DMS153 treated with DMSO at 0.1 percent for 48 hours (cell line): ENCODE results near the gene WNT10A.

Experiments used
- DNase-seq: peaks from one replicate; lab custom pipeline; 2025; ENCODE audit not compliant: unreplicated experiment; lab: John Stamatoyannopoulos, UW

The WNT10A gene

GRCh38 chr2:218857371-218858137, 23.1 kb upstream of the WNT10A start:
- no peak for DNase-seq

DNA sequence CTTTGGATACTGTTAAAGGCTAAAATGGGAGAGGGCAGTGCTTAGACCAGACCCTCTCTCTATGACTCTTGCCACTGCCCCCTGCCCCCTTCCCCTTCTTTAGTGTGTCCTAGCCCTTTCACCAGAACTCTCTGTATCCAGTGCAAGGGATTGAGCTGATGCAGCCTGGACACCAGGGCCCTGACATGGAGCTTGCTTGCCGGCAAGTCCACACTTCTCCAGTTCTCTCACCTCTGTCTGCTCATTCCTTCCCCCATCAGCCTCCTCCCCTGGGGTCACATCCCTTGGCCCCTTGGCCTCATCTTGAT, 22.6 kb upstream of the WNT10A start:
- DNase-seq = no peak

DNA sequence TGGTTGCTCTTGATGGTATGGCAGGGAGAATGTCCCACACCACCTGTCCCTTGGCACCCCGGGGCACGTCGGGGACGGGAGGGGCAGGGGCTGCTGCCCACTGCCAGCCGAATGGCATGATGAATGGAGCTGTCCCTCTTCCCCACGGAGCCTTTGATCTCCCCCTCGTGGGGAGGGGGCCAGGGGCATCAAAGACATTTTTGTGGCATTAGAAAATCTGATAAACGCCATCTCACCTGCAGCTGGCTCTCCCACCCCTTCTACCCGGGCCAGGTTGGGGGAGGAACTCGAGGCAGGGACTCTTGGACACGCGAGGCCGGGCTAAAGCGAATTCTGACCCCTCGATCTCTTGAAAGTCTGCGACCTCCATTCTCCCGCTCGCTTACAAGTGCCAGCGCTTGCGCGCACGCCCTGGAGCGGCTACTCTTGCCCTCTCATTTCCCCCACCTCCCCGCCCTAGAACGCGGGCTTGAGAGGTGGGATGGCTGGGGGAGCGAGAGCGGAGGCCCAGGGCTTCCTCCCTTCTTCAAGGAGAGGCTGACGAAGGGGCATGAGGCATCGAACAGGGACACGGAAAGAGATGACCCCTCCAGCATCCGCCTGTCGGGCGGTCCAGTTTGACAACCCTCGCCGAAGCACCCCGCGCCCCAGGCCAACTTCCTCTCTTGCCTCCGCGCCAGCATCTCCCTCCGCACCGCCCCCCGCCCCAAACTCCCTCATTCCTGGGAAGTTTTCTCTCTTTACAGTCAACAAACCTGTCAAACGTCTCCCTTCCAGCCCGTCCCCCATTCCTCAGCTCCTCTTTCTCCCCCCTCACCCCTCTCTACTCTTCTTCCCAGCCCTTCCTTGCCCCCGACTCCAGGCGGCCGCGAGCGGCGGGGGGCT, 21.7 kb upstream of the WNT10A start:
- no peak for DNase-seq

- no peak for DNase-seq
Observed at GRCh38 chr2:218859556-218859987, 21.1 kb upstream of the WNT10A start, which contains the start of gene WNT6. Gene WNT6 (plus strand): TSS chr2:218859805. CDS start chr2:218860038, 233 bp downstream.

GRCh38 chr2:218859988-218860831, 20.4 kb upstream of the WNT10A start:
- no peak for DNase-seq

GRCh38 chr2:218860950-218861381, 19.7 kb upstream of the WNT10A start:
- peak; percentile 17 for DNase-seq

DNA sequence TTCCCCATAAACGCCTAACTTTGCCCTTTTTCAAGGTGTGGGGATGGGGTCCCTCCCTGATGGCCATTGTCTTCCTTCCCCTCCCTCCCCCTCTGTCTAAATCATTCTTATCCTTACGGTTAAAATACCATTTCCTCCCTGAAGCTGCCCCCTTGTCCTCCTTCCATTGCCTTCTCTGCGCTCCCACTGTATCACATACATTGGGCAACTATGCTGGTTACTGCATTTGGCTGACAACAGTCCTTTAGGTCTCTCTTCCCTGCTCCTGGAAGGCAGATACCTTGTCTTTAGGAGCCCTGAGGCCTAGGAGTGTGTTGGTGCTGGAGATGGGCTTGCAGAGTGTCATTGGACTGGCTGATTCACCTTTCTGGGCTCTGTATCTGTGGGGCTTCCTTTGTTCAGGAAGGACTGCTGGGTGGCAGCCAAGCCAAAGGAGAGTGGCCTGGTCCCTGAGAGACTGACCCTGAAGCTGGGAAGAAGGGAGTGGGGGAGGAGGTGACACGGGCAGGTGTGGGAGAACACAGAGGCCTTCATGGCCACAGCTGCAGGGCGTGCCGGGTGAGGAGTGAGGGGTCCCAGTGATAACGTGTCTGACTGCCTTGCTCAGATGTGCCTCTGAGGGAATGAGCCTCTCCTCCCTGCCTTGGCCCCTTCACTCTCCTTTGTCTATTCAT, 18.9 kb upstream of the WNT10A start:
- no peak for DNase-seq

- DNase-seq = no peak
Observed at GRCh38 chr2:218863021-218863520, 17.6 kb upstream of the WNT10A start.

DNA sequence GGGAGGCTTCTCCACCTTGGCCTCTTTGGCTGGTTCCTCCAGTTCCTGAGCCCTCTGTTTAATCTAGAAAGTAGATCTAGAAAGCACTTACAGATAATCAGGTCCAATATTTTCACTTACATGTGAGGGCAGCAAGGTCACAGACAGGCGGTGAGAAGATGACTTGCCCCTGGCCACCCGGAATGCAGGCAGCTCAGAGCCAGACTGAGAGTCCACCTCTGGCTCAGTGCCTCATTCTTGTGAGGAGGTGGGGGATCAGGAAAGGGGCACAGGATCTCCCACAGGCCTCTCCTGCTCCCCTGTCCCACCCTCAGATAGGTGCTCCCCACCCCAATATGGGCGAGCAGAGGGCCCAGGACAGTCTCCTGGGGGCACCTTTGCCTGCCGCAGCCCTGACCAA, 15.3 kb upstream of the WNT10A start:
- DNase-seq = no peak

DNA sequence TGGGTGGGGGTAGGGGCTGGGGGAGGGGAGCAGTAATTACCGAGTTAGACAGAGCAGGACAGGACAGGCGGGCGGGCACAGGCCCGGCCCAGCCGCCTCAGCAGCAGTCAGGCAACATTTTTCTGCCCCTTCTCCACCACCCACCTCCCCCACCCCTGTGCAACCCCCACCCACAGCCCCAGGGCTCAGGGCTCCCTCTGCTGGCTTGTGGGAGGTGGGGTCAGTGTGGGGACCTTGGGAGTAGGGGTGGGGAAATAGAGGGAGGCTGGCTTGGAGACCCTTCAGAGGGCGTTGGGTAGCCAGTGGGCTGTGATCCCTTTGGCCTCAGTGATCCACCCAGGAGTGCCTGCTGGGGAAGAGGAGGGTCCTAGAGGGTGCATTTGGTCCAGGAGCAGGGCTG, 14.7 kb upstream of the WNT10A start:
- no peak for DNase-seq

DNA sequence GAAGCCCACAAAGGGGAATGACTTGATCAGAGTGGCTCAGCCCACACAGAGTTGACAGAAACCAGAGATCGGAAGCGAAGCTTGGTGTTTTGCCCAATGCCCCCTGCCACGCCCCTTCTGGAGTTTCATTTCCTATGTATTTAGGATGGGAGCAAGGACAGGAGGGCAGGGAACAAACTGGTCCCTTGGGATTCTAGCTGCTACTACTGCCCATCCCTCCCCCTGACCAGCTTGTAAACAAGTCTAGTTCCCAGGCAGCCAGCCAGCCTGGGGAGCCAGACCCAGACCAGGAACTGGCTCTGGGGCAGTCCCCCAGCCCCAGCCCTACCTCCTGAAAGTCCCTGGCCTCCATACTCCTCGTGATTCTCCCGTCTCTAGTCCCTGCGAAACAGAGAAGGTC, 12.8 kb upstream of the WNT10A start:
- no peak for DNase-seq

DNA sequence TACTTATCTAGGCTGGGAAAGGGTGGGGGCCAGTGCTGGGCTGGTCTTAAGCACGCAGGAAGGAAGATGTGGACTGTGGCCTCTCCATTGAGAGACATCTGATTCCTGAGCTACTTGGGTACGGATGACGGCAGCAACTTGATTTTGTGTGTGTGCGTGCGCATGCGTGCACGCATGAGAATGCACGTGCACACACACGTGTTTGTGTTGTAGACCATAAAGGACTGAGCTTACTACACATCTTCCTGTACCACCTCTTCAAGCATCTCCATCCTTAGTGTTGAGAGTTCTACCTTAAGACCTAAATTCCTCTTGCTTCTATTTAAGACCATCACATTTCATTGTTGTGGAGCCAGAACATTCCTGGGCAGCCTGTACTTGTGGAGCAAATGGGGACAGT, 11.6 kb upstream of the WNT10A start:
- no peak for DNase-seq

GRCh38 chr2:218870984-218871344, 9.7 kb upstream of the WNT10A start:
- DNase-seq = no peak

DNA sequence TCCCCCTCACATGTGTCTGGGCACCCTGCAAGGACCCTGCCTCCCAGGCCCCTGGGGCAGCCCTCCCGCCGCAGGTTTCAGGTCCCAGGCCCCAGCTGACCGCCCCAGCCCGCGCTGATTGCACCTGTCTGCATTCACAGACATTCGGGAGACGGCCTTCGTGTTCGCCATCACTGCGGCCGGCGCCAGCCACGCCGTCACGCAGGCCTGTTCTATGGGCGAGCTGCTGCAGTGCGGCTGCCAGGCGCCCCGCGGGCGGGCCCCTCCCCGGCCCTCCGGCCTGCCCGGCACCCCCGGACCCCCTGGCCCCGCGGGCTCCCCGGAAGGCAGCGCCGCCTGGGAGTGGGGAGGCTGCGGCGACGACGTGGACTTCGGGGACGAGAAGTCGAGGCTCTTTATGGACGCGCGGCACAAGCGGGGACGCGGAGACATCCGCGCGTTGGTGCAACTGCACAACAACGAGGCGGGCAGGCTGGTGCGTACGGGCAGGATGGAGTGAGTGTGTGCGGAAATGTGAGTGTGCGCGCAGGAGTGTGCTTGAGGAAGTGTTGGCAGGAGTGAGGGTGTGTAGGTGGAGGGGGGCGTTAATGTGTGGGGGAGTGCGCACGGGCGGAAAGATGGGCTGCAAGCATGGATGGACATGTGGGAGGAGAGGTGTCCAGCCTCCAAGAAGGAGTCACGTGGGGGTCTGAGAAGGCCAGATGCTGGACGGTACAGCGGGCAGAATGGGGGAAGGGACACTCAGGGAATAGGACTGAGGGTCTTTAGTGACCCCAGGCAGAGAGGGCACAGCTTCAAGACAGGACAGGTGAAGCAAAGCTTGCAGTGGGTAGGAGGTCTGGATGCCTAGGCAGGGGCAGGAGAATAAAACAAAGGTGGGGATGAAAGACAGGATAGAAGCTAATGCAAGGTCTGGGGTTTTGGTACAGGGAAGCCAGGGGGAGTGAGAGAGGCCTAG, 9.0 kb upstream of the WNT10A start:
- DNase-seq = no peak

DNA sequence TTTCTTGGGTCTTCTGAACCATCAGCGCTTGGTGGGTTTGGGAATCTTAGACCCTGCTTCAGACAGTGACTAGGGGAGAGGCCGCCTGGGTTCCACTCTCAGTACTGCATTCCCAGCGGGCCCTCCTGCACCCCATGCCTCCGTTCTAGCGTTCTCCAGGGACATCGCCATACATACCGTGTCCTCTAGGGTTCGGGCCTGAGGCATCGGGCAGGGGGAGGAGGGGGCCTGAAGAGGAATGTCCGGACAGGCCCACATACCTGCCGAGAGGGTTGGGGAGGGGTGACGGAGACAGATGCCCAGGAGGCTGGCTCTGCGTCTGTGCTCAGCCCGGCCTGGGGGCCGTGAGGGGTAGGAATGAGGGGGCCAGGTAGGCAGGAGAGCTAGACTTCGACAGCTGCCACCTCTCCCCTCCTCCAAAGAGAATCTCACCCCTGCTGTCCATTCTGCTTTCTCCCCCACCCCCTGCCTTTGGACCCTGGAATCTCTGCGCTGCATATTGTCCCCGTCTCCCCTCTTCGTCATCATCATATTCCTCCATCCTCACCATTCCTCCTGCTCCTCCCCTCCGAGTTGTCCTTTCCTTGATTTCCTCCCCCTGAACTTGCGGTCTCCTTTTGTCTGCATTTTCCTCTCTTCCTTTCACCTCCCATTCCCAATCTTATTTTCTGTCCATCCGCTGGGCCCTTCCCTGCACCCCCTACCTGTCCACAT, 7.8 kb upstream of the WNT10A start:
- DNase-seq = no peak

- DNase-seq = no peak
Observed at GRCh38 chr2:218873359-218874194, 7.1 kb upstream of the WNT10A start.

GRCh38 chr2:218875692-218876246, 4.9 kb upstream of the WNT10A start:
- DNase-seq = no peak
